ENCODE measurements around the gene RPL15. TPM values are rescaled to one million over a fixed set of nuclear protein-coding genes. Genes with fewer than 3 reads are reported as not detected.
A peak's percentile ranks its signal among the peaks of the same experiment; 100 is the strongest.

RPL15 gene
- total and polyA plus RNA-seq, 10 of the 15 experiments (the other 5 are each of a cell fraction or from before 2014, with no cell fraction given) = 2,885 to 10,761 (median 4,017) TPM

- no peak for DNase-seq (ENCODE audit: low read depth, low spot score)
- Histone ChIP-seq H4K20me1 (ENCODE audit: control insufficient read depth, insufficient read depth) (peaks cover 5% of the 10 kb centered on the region; the same call in 1 of the 2 replicates), H3K27me3 (replicated peaks in 1 of 2; ENCODE audit: control insufficient read depth in 2 of 2, insufficient read depth in 2 of 2, low read length in 1 of 2) (no peaks in the 10 kb centered on the region), H3K9me3 (replicated peaks; ENCODE audit: control insufficient read depth, insufficient read depth, low read length) (no peaks in the 10 kb centered on the region), H3K27ac (ENCODE audit: control insufficient read depth, insufficient read depth) (peak overlapping the region; percentile 52), H2AFZ (ENCODE audit: control insufficient read depth, low read depth, low read length) (no peak overlapping the region), H3K4me2 (ENCODE audit: control insufficient read depth, insufficient read depth) (peak overlapping the region; percentile 94), H3K79me2 (ENCODE audit: control insufficient read depth, insufficient read depth, low read length) (peaks cover 61% of the 10 kb centered on the region), H3K9ac (ENCODE audit: control insufficient read depth, insufficient read depth, low read length) (peak overlapping the region; percentile 87), H3K4me3 (peak overlapping the region; percentile 82), H3K36me3 (ENCODE audit: control insufficient read depth in 2 of 2, insufficient read depth in 2 of 2, low read length in 1 of 2) (peaks cover 0 to 22% of the 10 kb centered on the region in 2 experiments; a peak in 2 of 4 replicates), H3K4me1 (ENCODE audit: control insufficient read depth, insufficient read depth, low read length) (peaks cover 3% of the 10 kb centered on the region)
- FAIRE-seq = no peak
- SMC1A ChIA-PET (ENCODE audit: uncharacterized antibody, unreplicated experiment) = interaction anchor here (0.6 to 4.1 kb wide), 9 partner anchors 8 to 122 kb away, joined by 3 to 13 read pairs (median 3); no protein-coding TSS in a partner anchor
- WGBS (ENCODE audit: insufficient coverage, insufficient replicate concordance, low lambda C conversion rate, missing lambda C conversion rate) = 75% methylated on average over 7 of the region's 7 CpGs
- CTCF ChIA-PET = interaction anchor here (0.7 to 2.0 kb wide), 2 partner anchors 27 to 36 kb away, joined by 3 to 14 read pairs; no protein-coding TSS in a partner anchor
- ATAC-seq = no peak
- POLR2A ChIA-PET = interaction anchor here (1.1 to 2.6 kb wide), 9 partner anchors 10 to 108 kb away, joined by 3 to 11 read pairs (median 3); no protein-coding TSS in a partner anchor
- TF ChIP-seq SRF (IDR thresholded peaks at IDR 0.05; ENCODE audit: low read depth in 2 of 2, low read length in 2 of 2) = no peak
- no peak for TF ChIP-seq RBBP5 (conservative IDR thresholded peaks at IDR 0.05)
- TF ChIP-seq SKIL (IDR thresholded peaks at IDR 0.05; ENCODE audit: low read depth, poor library complexity, severe bottlenecking) = no peak
- no peak for TF ChIP-seq PKNOX1 (IDR thresholded peaks at IDR 0.05)
- no peak for TF ChIP-seq NFYB (IDR thresholded peaks at IDR 0.05; ENCODE audit: insufficient read depth, low read depth, low read length)
- no peak for TF ChIP-seq MAX (IDR thresholded peaks at IDR 0.05; ENCODE audit: low read depth, low read length)
- no peak for TF ChIP-seq BHLHE40 (IDR thresholded peaks at IDR 0.05; ENCODE audit: borderline replicate concordance in 1 of 2, low read depth in 2 of 2, low read length in 1 of 2)
- no peak for TF ChIP-seq HDGF (IDR thresholded peaks at IDR 0.05)
- TF ChIP-seq SPI1 (IDR thresholded peaks at IDR 0.05; ENCODE audit: borderline replicate concordance, insufficient read depth, low read depth, low read length) = no peak
- no peak for TF ChIP-seq BCL3 (IDR thresholded peaks at IDR 0.05; ENCODE audit: borderline replicate concordance, insufficient read depth, low read depth, low read length, poor library complexity, severe bottlenecking)
- TF ChIP-seq POLR2AphosphoS2 (IDR thresholded peaks at IDR 0.05; ENCODE audit: low read depth, low read length) = no peak
- TF ChIP-seq ASH2L (IDR thresholded peaks at IDR 0.05; ENCODE audit: borderline replicate concordance, low read depth) = no peak
- no peak for TF ChIP-seq IKZF1 (conservative IDR thresholded peaks at IDR 0.05)
- TF ChIP-seq TBL1XR1 (IDR thresholded peaks at IDR 0.05; ENCODE audit: low read depth, low read length) = no peak
- TF ChIP-seq NR2C2 (IDR thresholded peaks at IDR 0.05; ENCODE audit: borderline replicate concordance, control insufficient read depth, insufficient read length, low read depth) = no peak
- BruUV-seq (replicated peaks) = no TSS peak
- RAD21 ChIA-PET (ENCODE audit: unreplicated experiment) = interaction anchor here (0.8 to 3.1 kb wide), 4 partner anchors 35 to 547 kb away, joined by 3 to 18 read pairs (median 4); no protein-coding TSS in a partner anchor
- intact Hi-C loops (cut with micrococcal nuclease; ENCODE audit: unreplicated experiment) (no loop called here), in situ Hi-C loops (cut with MboI) (no loop called here)
Measured at GRCh38 chr3:23915537-23916108, 1.3 kb upstream of the RPL15 start.
